Tibial nerve (tissue), 4 donors: ENCODE results near the gene OR6S1. TPM values are rescaled to one million over a fixed set of nuclear protein-coding genes. Genes with fewer than 3 reads are reported as not detected.

Experiments
- DNase-seq, 2 donors: peaks; one replicate each; pipeline ENCODE4 v3.0.0-alpha.2; 2019; ENCODE audit warnings: low spot score in 2 of 2
- H3K27ac ChIP-seq, 4 donors: fragments of 200-600 bp; sonication (generic) in 3 of 4; one replicate each; pipeline ENCODE4 v1.5.1; 2017 to 2019; ENCODE audit warnings: mild to moderate bottlenecking in 1 of 4
- H3K27me3 ChIP-seq, 2 donors: fragments of 200-600 bp; sonication (generic) in 1 of 2; one replicate each; pipeline versions ENCODE4 v1.5.1 to v1.6.0; 2017 to 2019
- H3K36me3 ChIP-seq, 3 donors: fragments of 200-600 bp; sonication (generic); one replicate each; pipeline ENCODE4 v1.5.1; 2018 to 2019
- H3K4me1 ChIP-seq, 4 donors: fragments of 200-600 bp; sonication (generic) in 3 of 4; one replicate each; pipeline ENCODE4 v1.5.1; 2017 to 2019
- H3K4me3 ChIP-seq, 4 donors: fragments of 200-600 bp; sonication (generic) in 3 of 4; one replicate each; pipeline ENCODE4 v1.5.1; 2017 to 2019; ENCODE audit warnings: mild to moderate bottlenecking in 1 of 4, moderate library complexity in 1 of 4
- H3K9me3 ChIP-seq, 4 donors: fragments of 200-600 bp; sonication (generic) in 3 of 4; one replicate each; pipeline ENCODE4 v1.5.1; 2017 to 2019
- EP300 ChIP-seq, 2 donors: sonication (generic); formaldehyde crosslinking; IDR thresholded peaks; one replicate each; pipeline ENCODE4 v1.6.1; 2017; ENCODE audit warnings: antibody characterized with exemption in 2 of 2, mild to moderate bottlenecking in 1 of 2
- POLR2A ChIP-seq, 2 donors: fragments of 450-650 bp; IDR thresholded peaks; one replicate each; pipeline ENCODE4 v1.6.1; 2017; ENCODE audit warnings: antibody characterized with exemption in 2 of 2, mild to moderate bottlenecking in 2 of 2, moderate library complexity in 2 of 2
- WGBS, 2 donors: methylation state at CpG; one replicate each; pipeline ENCODE4 v1.1.5; 2018; 5-methylcytosine and 5-hydroxymethylcytosine counted together
- small RNA-seq: library from RNA; depleted of rRNA; stranded (forward); fragments of <200 nt; gene quantifications from one replicate; pipeline ENCODE3, GENCODE V24; 2016
- total RNA-seq, 4 donors: library from RNA; depleted of rRNA; stranded (reverse); fragments of >200 nt; gene quantifications; one replicate each; pipeline ENCODE4 v1.1.0, GENCODE V29; 2016
- TF ChIP-seq, protein P1 (sequence below), 5 experiments: fragments of 200-600 bp in 3 of 5; fragments of 450-650 bp in 2 of 5; sonication (generic) in 3 of 5; IDR thresholded peaks; one replicate each; pipeline ENCODE4 v1.5.1; 2016 to 2019; ENCODE audit warnings: antibody characterized with exemption in 5 of 5, mild to moderate bottlenecking in 3 of 5, moderate library complexity in 2 of 5

The OR6S1 gene
- total RNA-seq, 4 donors from 2014 or later = not detected

DNA sequence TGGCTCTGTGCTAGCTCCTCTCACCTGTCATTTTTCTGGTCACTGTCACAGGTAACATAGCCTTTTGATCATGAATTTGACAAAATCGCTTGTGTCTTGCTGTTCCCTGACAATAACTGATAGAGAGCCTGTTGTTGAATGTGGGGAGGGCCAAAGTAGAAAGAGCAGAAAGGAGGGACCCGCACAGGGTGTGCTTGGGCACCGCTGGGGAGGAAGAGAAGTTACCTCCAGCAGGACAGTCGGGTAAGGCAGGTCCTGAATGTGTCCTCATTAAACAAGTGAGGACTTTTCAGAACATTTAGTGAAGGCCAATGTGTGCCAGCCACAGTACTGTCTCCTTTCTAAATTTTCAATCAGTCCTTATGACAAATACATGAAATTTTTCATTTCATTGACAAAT, 50.3 kb downstream of the OR6S1 start, which contains the start of gene RNASE12:
TSS of gene RNASE12 (minus strand) at position 142 of the 400 bp plus-strand sequence. CDS start 653 bp downstream, outside the sequence.
- Histone ChIP-seq H3K9me3 (no peaks in the 10 kb centered on the region), H3K27ac (no peak within 1 kb of the TSS), H3K36me3 (no peaks in the 10 kb centered on the region), H3K27me3 (no peaks in the 10 kb centered on the region), H3K4me3 (no peak within 1 kb of the TSS), H3K4me1 (no peaks in the 10 kb centered on the region)
- TF ChIP-seq, protein P1, sequence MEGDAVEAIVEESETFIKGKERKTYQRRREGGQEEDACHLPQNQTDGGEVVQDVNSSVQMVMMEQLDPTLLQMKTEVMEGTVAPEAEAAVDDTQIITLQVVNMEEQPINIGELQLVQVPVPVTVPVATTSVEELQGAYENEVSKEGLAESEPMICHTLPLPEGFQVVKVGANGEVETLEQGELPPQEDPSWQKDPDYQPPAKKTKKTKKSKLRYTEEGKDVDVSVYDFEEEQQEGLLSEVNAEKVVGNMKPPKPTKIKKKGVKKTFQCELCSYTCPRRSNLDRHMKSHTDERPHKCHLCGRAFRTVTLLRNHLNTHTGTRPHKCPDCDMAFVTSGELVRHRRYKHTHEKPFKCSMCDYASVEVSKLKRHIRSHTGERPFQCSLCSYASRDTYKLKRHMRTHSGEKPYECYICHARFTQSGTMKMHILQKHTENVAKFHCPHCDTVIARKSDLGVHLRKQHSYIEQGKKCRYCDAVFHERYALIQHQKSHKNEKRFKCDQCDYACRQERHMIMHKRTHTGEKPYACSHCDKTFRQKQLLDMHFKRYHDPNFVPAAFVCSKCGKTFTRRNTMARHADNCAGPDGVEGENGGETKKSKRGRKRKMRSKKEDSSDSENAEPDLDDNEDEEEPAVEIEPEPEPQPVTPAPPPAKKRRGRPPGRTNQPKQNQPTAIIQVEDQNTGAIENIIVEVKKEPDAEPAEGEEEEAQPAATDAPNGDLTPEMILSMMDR (IDR thresholded peaks at IDR 0.05) = no peak
- TF ChIP-seq EP300 (IDR thresholded peaks at IDR 0.05) (no peak), POLR2A (IDR thresholded peaks at IDR 0.05) (no peak)
- no peak for DNase-seq
- WGBS, 2 donors = 81 to 84% methylated on average over 4 of the region's 4 CpGs

Small RNA genes within 50 kb of the gene (small RNA-seq; reads per million reads assigned to genes)
- not detected for gene RF00019

Other genes starting within 250 kb of the OR6S1 start
- 10 to 100 TPM; 30.3 to 50.0 (median 36.0) TPM for gene TEP1, start 228.2 kb downstream of the OR6S1 start, total RNA-seq
- gene KLHL33, start 205.5 kb downstream of the OR6S1 start, total RNA-seq = 1 to 10 TPM; 1.2 to 4.5 (median 1.8) TPM
- 100 to 1,000 TPM in 1 of 4 donors, 10 to 100 TPM in 3; 58.4 to 115 (median 70.6) TPM for gene OSGEP, start 186.9 kb downstream of the OR6S1 start, total RNA-seq
- gene APEX1, start 186.5 kb downstream of the OR6S1 start, total RNA-seq = 100 to 1,000 TPM; 125 to 134 (median 131) TPM
- gene PIP4P1, start 180.3 kb downstream of the OR6S1 start, total RNA-seq = 10 to 100 TPM; 11.8 to 29.7 (median 23.9) TPM
- 10 to 100 TPM; 17.0 to 37.5 (median 27.6) TPM for gene PNP, start 172.3 kb downstream of the OR6S1 start, total RNA-seq
- under 1 TPM in 1 of 4 donors, not detected in 3; 0.44 TPM for gene RNASE10, start 136.2 kb downstream of the OR6S1 start, total RNA-seq
- not detected for gene RNASE9, start 80.6 kb downstream of the OR6S1 start, total RNA-seq
- not detected for gene RNASE11, start 53.7 kb downstream of the OR6S1 start, total RNA-seq
- not detected for gene RNASE12, start 50.3 kb downstream of the OR6S1 start, total RNA-seq
- gene RNASE4, start 42.9 kb upstream of the OR6S1 start, total RNA-seq = 100 to 1,000 TPM in 2 of 4 donors, 10 to 100 TPM in 2; 90.9 to 193 (median 118) TPM
- 10 to 100 TPM; 31.2 to 41.9 (median 39.5) TPM for gene ANG, start 47.1 kb upstream of the OR6S1 start, total RNA-seq
- gene EDDM3A, start 104.2 kb upstream of the OR6S1 start, total RNA-seq = not detected
- gene EDDM3B, start 126.7 kb upstream of the OR6S1 start, total RNA-seq = not detected
- gene RNASE6, start 139.6 kb upstream of the OR6S1 start, total RNA-seq = 10 to 100 TPM in 3 of 4 donors, 1 to 10 TPM in 1; 8.7 to 17.0 (median 13.6) TPM
- 100 to 1,000 TPM; 245 to 430 (median 379) TPM for gene RNASE1, start 161.2 kb upstream of the OR6S1 start, total RNA-seq
- gene RNASE3, start 249.7 kb upstream of the OR6S1 start, total RNA-seq = under 1 TPM in 1 of 4 donors, not detected in 3; 0.63 TPM